ENCODE results near the gene RPS27L.

RPS27L gene

GRCh38 chr15:63157118-63157843, at the start of gene RPS27L:
Gene RPS27L, minus strand, starts transcription at chr15:63157477. Its CDS starts 72 bp downstream, at chr15:63157405.
- peak within 1 kb of the TSS; percentile 98 for H3K4me3 ChIP-seq (ENCODE audit: low read length)
- TF ChIP-seq, protein P1, sequence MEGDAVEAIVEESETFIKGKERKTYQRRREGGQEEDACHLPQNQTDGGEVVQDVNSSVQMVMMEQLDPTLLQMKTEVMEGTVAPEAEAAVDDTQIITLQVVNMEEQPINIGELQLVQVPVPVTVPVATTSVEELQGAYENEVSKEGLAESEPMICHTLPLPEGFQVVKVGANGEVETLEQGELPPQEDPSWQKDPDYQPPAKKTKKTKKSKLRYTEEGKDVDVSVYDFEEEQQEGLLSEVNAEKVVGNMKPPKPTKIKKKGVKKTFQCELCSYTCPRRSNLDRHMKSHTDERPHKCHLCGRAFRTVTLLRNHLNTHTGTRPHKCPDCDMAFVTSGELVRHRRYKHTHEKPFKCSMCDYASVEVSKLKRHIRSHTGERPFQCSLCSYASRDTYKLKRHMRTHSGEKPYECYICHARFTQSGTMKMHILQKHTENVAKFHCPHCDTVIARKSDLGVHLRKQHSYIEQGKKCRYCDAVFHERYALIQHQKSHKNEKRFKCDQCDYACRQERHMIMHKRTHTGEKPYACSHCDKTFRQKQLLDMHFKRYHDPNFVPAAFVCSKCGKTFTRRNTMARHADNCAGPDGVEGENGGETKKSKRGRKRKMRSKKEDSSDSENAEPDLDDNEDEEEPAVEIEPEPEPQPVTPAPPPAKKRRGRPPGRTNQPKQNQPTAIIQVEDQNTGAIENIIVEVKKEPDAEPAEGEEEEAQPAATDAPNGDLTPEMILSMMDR (conservative IDR thresholded peaks at IDR 0.05; ENCODE audit: low read depth, low read length) = no peak
- DNase-seq (ENCODE audit: low read depth) = peak; percentile 84

DNA sequence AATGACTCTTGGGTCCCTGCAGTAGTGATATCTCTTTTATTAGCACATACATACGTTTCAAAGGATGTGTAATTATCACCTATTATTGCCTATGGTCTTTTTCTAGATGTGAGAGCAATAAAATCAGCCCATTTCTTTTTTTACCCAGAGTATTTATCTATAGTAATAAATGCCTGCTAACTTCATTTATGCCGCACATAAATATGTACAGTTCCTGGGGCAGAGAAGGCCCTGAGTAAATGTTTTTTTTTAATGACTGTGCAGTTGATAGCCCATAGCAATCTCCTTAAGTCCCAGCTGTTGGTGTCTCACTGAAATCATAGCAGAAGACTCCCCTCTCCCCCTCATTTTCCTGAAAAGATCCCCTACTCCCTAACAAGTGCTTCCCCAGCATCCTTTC, 48.8 kb upstream of the RPS27L start:
- TF ChIP-seq, protein P1 (conservative IDR thresholded peaks at IDR 0.05; ENCODE audit: low read depth, low read length) = no peak
- H3K4me3 ChIP-seq (ENCODE audit: low read length) = no peak overlapping the region

DNA sequence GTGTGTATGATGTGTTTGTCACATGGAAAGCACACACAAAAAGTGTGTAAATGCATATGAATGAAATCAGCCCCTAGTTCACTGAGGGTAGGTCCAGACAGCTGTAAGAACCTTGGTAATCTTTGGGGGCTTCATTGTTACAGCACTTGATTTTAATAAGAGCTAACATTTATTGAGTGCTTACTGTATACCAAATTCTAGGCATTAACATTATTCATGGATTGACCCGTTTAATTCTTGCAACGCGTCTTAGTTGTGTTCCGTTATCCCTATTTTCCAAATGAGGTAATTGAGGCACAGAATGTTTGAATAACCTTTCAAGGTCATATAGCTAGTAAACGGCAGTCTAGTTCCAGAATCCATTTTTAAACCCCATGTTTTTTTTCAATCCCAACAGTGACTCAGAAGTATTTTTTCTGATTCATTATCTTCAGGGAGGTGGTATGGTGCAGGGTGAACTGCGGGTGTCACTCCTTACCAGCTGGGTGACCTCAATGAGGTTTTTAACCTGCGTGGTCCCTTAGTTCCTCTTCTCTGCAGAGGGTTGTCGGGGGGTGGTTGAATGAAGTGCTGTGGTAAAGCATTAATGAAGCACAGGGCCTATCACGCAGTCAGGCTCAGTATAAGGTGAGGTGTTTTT, 46.3 kb upstream of the RPS27L start:
- TF ChIP-seq, protein P1 (conservative IDR thresholded peaks at IDR 0.05; ENCODE audit: low read depth, low read length) = no peak
- no peak for DNase-seq (ENCODE audit: low read depth)
- no peak overlapping the region for H3K4me3 ChIP-seq (ENCODE audit: low read length)

More for the DNA sequence above, 48.8 kb upstream of the RPS27L start:
- no peak for DNase-seq (ENCODE audit: low read depth)

DNA sequence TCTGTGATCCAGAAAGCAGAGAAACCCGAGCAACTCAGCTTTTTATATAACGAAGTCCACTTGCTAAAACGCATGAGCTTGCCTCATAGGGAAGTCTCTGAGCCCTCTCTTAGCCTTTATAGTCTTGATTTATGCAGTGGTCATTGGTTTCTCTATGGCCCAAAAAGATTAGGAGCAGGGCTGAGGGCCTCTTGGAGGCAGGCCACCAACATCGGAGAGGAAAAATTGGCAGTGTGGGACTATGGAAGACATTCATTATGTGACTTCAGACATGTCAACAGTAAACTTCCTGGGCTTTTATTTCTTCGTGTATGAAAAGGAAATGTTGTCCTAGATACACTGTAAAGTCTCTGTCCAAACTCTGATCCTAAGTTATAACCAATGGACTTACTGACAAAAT, 45.6 kb upstream of the RPS27L start:
- H3K4me3 ChIP-seq (ENCODE audit: low read length) = no peak overlapping the region
- TF ChIP-seq, protein P1 (conservative IDR thresholded peaks at IDR 0.05; ENCODE audit: low read depth, low read length) = no peak
- DNase-seq (ENCODE audit: low read depth) = no peak

GRCh38 chr15:63200464-63201249, 43.4 kb upstream of the RPS27L start:
- no peak overlapping the region for H3K4me3 ChIP-seq (ENCODE audit: low read length)
- DNase-seq (ENCODE audit: low read depth) = no peak
- TF ChIP-seq, protein P1 (conservative IDR thresholded peaks at IDR 0.05; ENCODE audit: low read depth, low read length) = no peak

DNA sequence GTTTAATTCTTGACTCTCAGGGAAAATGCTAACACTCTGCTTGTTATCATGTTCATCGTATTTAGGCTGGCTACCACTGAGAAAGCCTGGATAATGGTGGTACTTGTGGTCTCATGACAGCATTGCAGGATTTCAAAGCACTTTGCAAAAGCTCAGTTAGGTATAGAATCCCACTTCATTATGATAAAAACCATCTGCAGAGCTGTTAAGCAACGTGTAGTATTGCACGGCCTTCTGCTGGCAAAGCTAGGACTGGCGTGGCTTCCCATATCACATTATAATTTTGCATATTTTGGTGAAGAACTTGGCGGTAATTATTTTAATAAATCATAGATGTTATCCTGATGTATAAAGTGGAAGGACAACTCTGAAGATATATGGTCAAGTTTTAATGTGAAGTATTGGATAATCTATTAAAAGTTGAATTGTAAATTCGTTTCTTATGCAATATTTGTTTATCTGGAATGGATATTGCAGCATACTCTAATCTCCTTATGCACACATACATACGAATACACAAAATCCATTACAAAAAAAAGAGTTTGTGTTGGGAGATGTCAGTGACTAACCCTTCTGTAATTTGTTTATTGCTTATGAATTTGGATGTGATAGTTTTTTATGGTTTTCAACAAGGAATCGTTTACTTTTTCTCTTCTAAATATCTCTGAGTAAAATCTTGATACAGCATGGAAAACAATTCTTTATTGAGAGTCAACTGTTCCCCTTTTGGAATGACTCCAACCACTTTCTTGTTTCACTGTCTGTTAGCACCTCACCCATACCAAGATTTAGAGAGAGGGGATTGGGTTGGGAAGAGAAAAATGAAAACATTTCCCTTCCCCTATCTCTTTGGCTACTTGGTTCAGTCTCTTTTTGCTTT, 41.3 kb upstream of the RPS27L start:
- no peak for DNase-seq (ENCODE audit: low read depth)
- TF ChIP-seq, protein P1 (conservative IDR thresholded peaks at IDR 0.05; ENCODE audit: low read depth, low read length) = no peak
- no peak overlapping the region for H3K4me3 ChIP-seq (ENCODE audit: low read length)

Measured in retinal pigment epithelial cell (primary cell).